Measurements from ENCODE around the gene JOSD1.

Gene JOSD1

DNA sequence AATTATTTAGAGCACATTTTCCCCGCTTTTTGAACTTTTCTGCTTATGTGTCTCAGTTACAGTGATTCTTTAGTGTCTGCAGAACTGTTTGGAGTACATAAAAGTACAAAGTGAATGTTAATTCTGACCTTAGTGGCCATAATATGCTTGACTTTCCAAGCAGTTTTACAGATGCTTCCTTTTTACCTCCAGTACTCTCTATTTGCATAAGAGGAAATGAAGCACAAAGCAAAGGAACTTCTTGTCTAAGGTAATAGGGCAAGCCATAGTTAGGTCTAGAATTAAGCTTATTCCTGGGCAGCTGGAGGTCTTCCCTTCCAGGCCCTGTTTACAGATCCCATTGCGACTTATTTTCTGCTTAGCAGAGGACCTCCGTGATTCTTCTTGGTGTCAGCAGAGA, 8.6 kb upstream of the JOSD1 start:
- Histone ChIP-seq H3K27ac (replicated peaks; ENCODE audit: low read length) (no peak overlapping the region), H4K8ac (ENCODE audit: low read depth, low read length) (no peak overlapping the region), H2BK15ac (ENCODE audit: low read length) (no peak overlapping the region), H3K27me3 (ENCODE audit: control insufficient read depth in 3 of 3, insufficient read depth in 3 of 3, low read depth in 1 of 3, low read length in 3 of 3) (no peaks in the 10 kb centered on the region), H2BK12ac (ENCODE audit: low read length) (no peak overlapping the region), H3K4me2 (ENCODE audit: insufficient read depth, low read length, poor library complexity, severe bottlenecking) (no peak overlapping the region), H2BK5ac (ENCODE audit: low read length) (no peak overlapping the region), H3K4ac (ENCODE audit: low read length) (no peak overlapping the region), H3K36me3 (replicated peaks in 1 of 2; ENCODE audit: control insufficient read depth in 2 of 2, insufficient read depth in 2 of 2, low read length in 2 of 2) (peaks cover 6 to 38% of the 10 kb centered on the region in 2 donors), H3K9ac (ENCODE audit: low read depth, low read length, poor library complexity) (no peak overlapping the region), H4K91ac (ENCODE audit: low read depth, low read length, poor library complexity) (no peak overlapping the region), H2AK5ac (ENCODE audit: low read depth, low read length) (no peak overlapping the region), H3K18ac (ENCODE audit: low read length) (no peak overlapping the region), H3K23ac (ENCODE audit: low read depth, low read length, poor library complexity) (no peak overlapping the region), H3K4me1 (ENCODE audit: control insufficient read depth in 2 of 2, insufficient read depth in 1 of 2, low read depth in 1 of 2, low read length in 2 of 2) (peaks cover 17 to 28% of the 10 kb centered on the region in 2 donors), H3K79me1 (ENCODE audit: low read depth, low read length) (peaks cover 8% of the 10 kb centered on the region), H3K4me3 (ENCODE audit: low read length in 2 of 2) (no peak overlapping the region), H3K14ac (ENCODE audit: low read length) (no peak overlapping the region), H2AFZ (ENCODE audit: low read length) (no peak overlapping the region), H3K9me3 (replicated peaks in 1 of 2; ENCODE audit: control insufficient read depth in 2 of 2, insufficient read depth in 1 of 2, low read depth in 1 of 2, low read length in 2 of 2) (no peaks in the 10 kb centered on the region), H2BK120ac (ENCODE audit: low read depth, low read length) (no peak overlapping the region)
- DNase-seq (ENCODE audit: low spot score) = no peak
- no CpG with 5 or more reads among the region's 3 CpGs for WGBS, 2 donors (ENCODE audit: extremely low coverage in 2 of 2, insufficient read length in 2 of 2, insufficient replicate concordance in 1 of 2)

DNA sequence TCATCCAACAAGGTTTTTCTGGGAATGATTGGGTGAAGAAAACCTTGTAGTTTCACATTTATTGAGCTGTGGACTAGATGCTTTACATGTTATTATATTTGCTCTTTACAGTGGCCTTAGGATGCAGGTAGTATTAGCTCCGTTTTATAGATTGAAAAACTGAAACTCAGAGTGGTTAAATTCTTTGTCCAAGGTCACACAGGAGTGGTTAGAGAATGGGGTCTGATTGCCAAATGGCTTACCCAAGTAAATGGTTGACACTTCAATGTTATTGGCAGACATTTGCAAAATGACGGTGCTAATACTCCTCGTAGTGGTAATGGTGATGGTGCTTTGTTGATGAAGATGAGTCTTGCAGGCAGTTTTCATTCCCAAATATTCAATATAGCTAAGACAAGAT, 7.2 kb upstream of the JOSD1 start:
- no peak overlapping the region for H3K4me3 ChIP-seq (ENCODE audit: low read length in 2 of 2)

DNA sequence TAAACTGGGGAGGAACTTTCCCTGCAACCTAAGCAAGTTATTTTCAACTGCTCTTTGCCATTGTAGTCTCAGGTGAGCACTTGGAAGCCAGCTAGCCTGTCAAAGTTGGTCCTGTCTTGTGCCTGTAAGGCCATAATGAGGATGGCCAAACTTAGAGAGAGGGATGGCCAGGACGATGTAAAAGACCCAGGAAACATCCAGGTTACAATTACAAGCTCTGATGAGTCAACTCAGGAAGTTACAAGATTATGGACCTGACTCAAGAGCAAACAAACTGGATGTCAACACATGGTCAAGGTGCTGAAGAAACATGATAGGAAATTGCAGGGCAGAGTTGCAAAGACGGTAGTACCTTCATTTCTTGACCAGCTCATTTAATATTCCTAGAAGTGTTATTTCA, 6.6 kb upstream of the JOSD1 start:
- Histone ChIP-seq H2BK15ac (ENCODE audit: low read length) (no peak overlapping the region), H3K4me2 (ENCODE audit: insufficient read depth, low read length, poor library complexity, severe bottlenecking) (no peak overlapping the region), H2AK5ac (ENCODE audit: low read depth, low read length) (no peak overlapping the region), H3K4ac (ENCODE audit: low read length) (no peak overlapping the region), H3K14ac (ENCODE audit: low read length) (no peak overlapping the region), H4K8ac (ENCODE audit: low read depth, low read length) (no peak overlapping the region), H3K27ac (replicated peaks; ENCODE audit: low read length) (no peak overlapping the region), H3K9me3 (replicated peaks in 1 of 2; ENCODE audit: control insufficient read depth in 2 of 2, insufficient read depth in 1 of 2, low read depth in 1 of 2, low read length in 2 of 2) (no peaks in the 10 kb centered on the region), H2BK12ac (ENCODE audit: low read length) (no peak overlapping the region), H2BK120ac (ENCODE audit: low read depth, low read length) (no peak overlapping the region), H2BK5ac (ENCODE audit: low read length) (no peak overlapping the region), H4K91ac (ENCODE audit: low read depth, low read length, poor library complexity) (no peak overlapping the region), H3K4me1 (ENCODE audit: control insufficient read depth in 2 of 2, insufficient read depth in 1 of 2, low read depth in 1 of 2, low read length in 2 of 2) (peaks cover 15% of the 10 kb centered on the region in 2 donors), H3K4me3 (ENCODE audit: low read length in 2 of 2) (peak overlapping the region in 1 of 2 donors; percentile 76), H3K18ac (ENCODE audit: low read length) (no peak overlapping the region), H3K23ac (ENCODE audit: low read depth, low read length, poor library complexity) (no peak overlapping the region), H3K27me3 (ENCODE audit: control insufficient read depth in 3 of 3, insufficient read depth in 3 of 3, low read depth in 1 of 3, low read length in 3 of 3) (no peaks in the 10 kb centered on the region), H3K79me1 (ENCODE audit: low read depth, low read length) (peaks cover 6% of the 10 kb centered on the region), H2AFZ (ENCODE audit: low read length) (no peak overlapping the region), H3K36me3 (replicated peaks in 1 of 2; ENCODE audit: control insufficient read depth in 2 of 2, insufficient read depth in 2 of 2, low read length in 2 of 2) (peaks cover 6 to 34% of the 10 kb centered on the region in 2 donors), H3K9ac (ENCODE audit: low read depth, low read length, poor library complexity) (no peak overlapping the region)
- no peak for DNase-seq (ENCODE audit: low spot score)
- WGBS, 2 donors (ENCODE audit: extremely low coverage in 2 of 2, insufficient read length in 2 of 2, insufficient replicate concordance in 1 of 2) = no CpG with 5 or more reads among the region's 2 CpGs

More for the DNA sequence above, 7.2 kb upstream of the JOSD1 start:
- H3K9me3 ChIP-seq (replicated peaks in 1 of 2; ENCODE audit: control insufficient read depth in 2 of 2, insufficient read depth in 1 of 2, low read depth in 1 of 2, low read length in 2 of 2) = no peaks in the 10 kb centered on the region
- no peak for DNase-seq (ENCODE audit: low spot score)
- H3K27ac ChIP-seq (replicated peaks; ENCODE audit: low read length) = no peak overlapping the region
- no peak overlapping the region for H2AK5ac ChIP-seq (ENCODE audit: low read depth, low read length)
- H4K8ac ChIP-seq (ENCODE audit: low read depth, low read length) = no peak overlapping the region
- no peak overlapping the region for H3K18ac ChIP-seq (ENCODE audit: low read length)
- H3K4me1 ChIP-seq (ENCODE audit: control insufficient read depth in 2 of 2, insufficient read depth in 1 of 2, low read depth in 1 of 2, low read length in 2 of 2) = peaks cover 15 to 21% of the 10 kb centered on the region in 2 donors
- H2BK5ac ChIP-seq (ENCODE audit: low read length) = no peak overlapping the region
- WGBS, 2 donors (ENCODE audit: extremely low coverage in 2 of 2, insufficient read length in 2 of 2, insufficient replicate concordance in 1 of 2) = no CpG with 5 or more reads among the region's 3 CpGs
- peaks cover 6 to 38% of the 10 kb centered on the region in 2 donors for H3K36me3 ChIP-seq (replicated peaks in 1 of 2; ENCODE audit: control insufficient read depth in 2 of 2, insufficient read depth in 2 of 2, low read length in 2 of 2)
- no peak overlapping the region for H2BK15ac ChIP-seq (ENCODE audit: low read length)
- no peaks in the 10 kb centered on the region for H3K27me3 ChIP-seq (ENCODE audit: control insufficient read depth in 3 of 3, insufficient read depth in 3 of 3, low read depth in 1 of 3, low read length in 3 of 3)
- no peak overlapping the region for H2BK12ac ChIP-seq (ENCODE audit: low read length)
- no peak overlapping the region for H3K23ac ChIP-seq (ENCODE audit: low read depth, low read length, poor library complexity)
- H3K4me2 ChIP-seq (ENCODE audit: insufficient read depth, low read length, poor library complexity, severe bottlenecking) = no peak overlapping the region
- no peak overlapping the region for H3K14ac ChIP-seq (ENCODE audit: low read length)
- no peak overlapping the region for H2BK120ac ChIP-seq (ENCODE audit: low read depth, low read length)
- no peak overlapping the region for H3K9ac ChIP-seq (ENCODE audit: low read depth, low read length, poor library complexity)
- no peak overlapping the region for H2AFZ ChIP-seq (ENCODE audit: low read length)
- no peak overlapping the region for H4K91ac ChIP-seq (ENCODE audit: low read depth, low read length, poor library complexity)
- H3K4ac ChIP-seq (ENCODE audit: low read length) = no peak overlapping the region
- H3K79me1 ChIP-seq (ENCODE audit: low read depth, low read length) = peaks cover 8% of the 10 kb centered on the region

DNA sequence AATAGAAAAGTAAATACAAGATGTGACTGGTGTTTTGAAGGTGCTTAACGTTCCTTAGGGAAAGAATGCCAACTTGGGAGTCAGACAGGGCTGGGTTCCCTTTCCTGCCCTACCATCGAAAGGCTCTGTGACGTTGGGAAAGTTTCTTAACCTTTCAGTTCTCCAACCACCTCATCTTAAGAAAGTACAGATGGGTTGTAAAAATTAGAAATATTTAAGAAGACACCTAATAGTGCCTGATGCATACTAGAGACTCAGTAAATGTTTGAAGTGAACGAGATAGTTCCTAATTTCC, 6.1 kb upstream of the JOSD1 start:
- no peak for DNase-seq (ENCODE audit: low spot score)
- Histone ChIP-seq H3K4ac (ENCODE audit: low read length) (no peak overlapping the region), H3K18ac (ENCODE audit: low read length) (no peak overlapping the region), H4K8ac (ENCODE audit: low read depth, low read length) (no peak overlapping the region), H3K9ac (ENCODE audit: low read depth, low read length, poor library complexity) (no peak overlapping the region), H3K14ac (ENCODE audit: low read length) (no peak overlapping the region), H3K23ac (ENCODE audit: low read depth, low read length, poor library complexity) (no peak overlapping the region), H3K27ac (replicated peaks; ENCODE audit: low read length) (no peak overlapping the region), H4K91ac (ENCODE audit: low read depth, low read length, poor library complexity) (no peak overlapping the region), H3K9me3 (replicated peaks in 1 of 2; ENCODE audit: control insufficient read depth in 2 of 2, insufficient read depth in 1 of 2, low read depth in 1 of 2, low read length in 2 of 2) (no peaks in the 10 kb centered on the region), H2AFZ (ENCODE audit: low read length) (no peak overlapping the region), H3K27me3 (ENCODE audit: control insufficient read depth in 3 of 3, insufficient read depth in 3 of 3, low read depth in 1 of 3, low read length in 3 of 3) (no peaks in the 10 kb centered on the region), H3K4me1 (ENCODE audit: control insufficient read depth in 2 of 2, insufficient read depth in 1 of 2, low read depth in 1 of 2, low read length in 2 of 2) (peaks cover 12 to 15% of the 10 kb centered on the region in 2 donors), H2BK120ac (ENCODE audit: low read depth, low read length) (no peak overlapping the region), H2BK15ac (ENCODE audit: low read length) (no peak overlapping the region), H2BK5ac (ENCODE audit: low read length) (no peak overlapping the region), H3K4me3 (ENCODE audit: low read length in 2 of 2) (peak overlapping the region; percentile 76 to 99), H3K4me2 (ENCODE audit: insufficient read depth, low read length, poor library complexity, severe bottlenecking) (peak overlapping the region; percentile 74), H2BK12ac (ENCODE audit: low read length) (no peak overlapping the region), H2AK5ac (ENCODE audit: low read depth, low read length) (no peak overlapping the region), H3K79me1 (ENCODE audit: low read depth, low read length) (peaks cover 6% of the 10 kb centered on the region), H3K36me3 (replicated peaks in 1 of 2; ENCODE audit: control insufficient read depth in 2 of 2, insufficient read depth in 2 of 2, low read length in 2 of 2) (peaks cover 6 to 30% of the 10 kb centered on the region in 2 donors)
- WGBS, 2 donors (ENCODE audit: extremely low coverage in 2 of 2, insufficient read length in 2 of 2, insufficient replicate concordance in 1 of 2) = no CpG with 5 or more reads among the region's 4 CpGs
